ENCODE data around the gene RNF41. TPM values are rescaled to one million over a fixed set of nuclear protein-coding genes. Genes with fewer than 3 reads are reported as not detected.
"Not testable (repeated sequence)": the region's sequence is repeated elsewhere in the genome, so short reads cannot be mapped to it uniquely, and the experiment has no call there.

Gene RNF41
- polyA plus RNA-seq (2013, experiment 1 of 4), result 44.9 TPM
- 52.1 TPM for polyA plus RNA-seq (2013, experiment 2 of 4)
- 42.8 TPM for polyA plus RNA-seq (2013, experiment 3 of 4)
- polyA plus RNA-seq (2013, experiment 4 of 4), result 44.9 TPM

- peaks cover 4% of the 10 kb centered on the region for H3K4me1 ChIP-seq (ENCODE audit: control insufficient read depth, insufficient read depth, low read length)
- no peaks in the 10 kb centered on the region for H3K9me3 ChIP-seq (ENCODE audit: control insufficient read depth, low read length)
- peak within 1 kb of the TSS; percentile 81 for H3K4me3 ChIP-seq (ENCODE audit: insufficient read depth, low read depth, low read length)
- 25 to 27% methylated on average over 42 of the region's 42 CpGs for WGBS, 2 experiments
- no peaks in the 10 kb centered on the region for H3K27me3 ChIP-seq (ENCODE audit: control insufficient read depth, insufficient read depth, low read length, poor library complexity, severe bottlenecking)
- H3K27ac ChIP-seq (ENCODE audit: insufficient read depth, low read depth, low read length, poor library complexity, severe bottlenecking), result peak within 1 kb of the TSS; percentile 92
- peaks cover 2% of the 10 kb centered on the region for H3K36me3 ChIP-seq (ENCODE audit: control insufficient read depth, insufficient read depth, low read length)
Observed at GRCh38 chr12:56221757-56222530, at the start of gene RNF41. RNF41 (minus strand) TSS chr12:56221922; CDS start chr12:56214047, 7,875 bp downstream.

- no peaks in the 10 kb centered on the region for H3K27me3 ChIP-seq (ENCODE audit: control insufficient read depth, insufficient read depth, low read length, poor library complexity, severe bottlenecking)
- H3K36me3 ChIP-seq (ENCODE audit: control insufficient read depth, insufficient read depth, low read length), result peaks cover 34% of the 10 kb centered on the region
- 25 to 53% methylated on average over 1 of the region's 1 CpG for WGBS, 2 experiments
- H3K4me3 ChIP-seq (ENCODE audit: insufficient read depth, low read depth, low read length), result no peak overlapping the region
- H3K27ac ChIP-seq (ENCODE audit: insufficient read depth, low read depth, low read length, poor library complexity, severe bottlenecking), result no peak overlapping the region
- H3K4me1 ChIP-seq (ENCODE audit: control insufficient read depth, insufficient read depth, low read length), result peaks cover 9% of the 10 kb centered on the region
- no peaks in the 10 kb centered on the region for H3K9me3 ChIP-seq (ENCODE audit: control insufficient read depth, low read length)
Observed at GRCh38 chr12:56271031-56271430, 49.3 kb upstream of the RNF41 start.

- H3K36me3 ChIP-seq (ENCODE audit: control insufficient read depth, insufficient read depth, low read length), result peaks cover 11% of the 10 kb centered on the region
- H3K27me3 ChIP-seq (ENCODE audit: control insufficient read depth, insufficient read depth, low read length, poor library complexity, severe bottlenecking), result no peaks in the 10 kb centered on the region
- H3K9me3 ChIP-seq (ENCODE audit: control insufficient read depth, low read length), result no peaks in the 10 kb centered on the region
- peak overlapping the region; percentile 93 for H3K27ac ChIP-seq (ENCODE audit: insufficient read depth, low read depth, low read length, poor library complexity, severe bottlenecking)
- WGBS, 2 experiments, result 23 to 25% methylated on average over 21 of the region's 21 CpGs
- H3K4me1 ChIP-seq (ENCODE audit: control insufficient read depth, insufficient read depth, low read length), result peaks cover 9% of the 10 kb centered on the region
- H3K4me3 ChIP-seq (ENCODE audit: insufficient read depth, low read depth, low read length), result peak overlapping the region; percentile 72
Observed at GRCh38 chr12:56267443-56268071, 45.8 kb upstream of the RNF41 start.

GRCh38 chr12:56266693-56267442 lies 45.1 kb upstream of the RNF41 start, which contains the start of gene COQ10A:
COQ10A (plus strand) TSS chr12:56266942; CDS start chr12:56267119, 177 bp downstream.
- Histone ChIP-seq H3K27me3 (ENCODE audit: control insufficient read depth, insufficient read depth, low read length, poor library complexity, severe bottlenecking) (no peaks in the 10 kb centered on the region), H3K4me3 (ENCODE audit: insufficient read depth, low read depth, low read length) (peak within 1 kb of the TSS; percentile 72), H3K36me3 (ENCODE audit: control insufficient read depth, insufficient read depth, low read length) (peaks cover 11% of the 10 kb centered on the region), H3K9me3 (ENCODE audit: control insufficient read depth, low read length) (no peaks in the 10 kb centered on the region), H3K4me1 (ENCODE audit: control insufficient read depth, insufficient read depth, low read length) (peaks cover 9% of the 10 kb centered on the region), H3K27ac (ENCODE audit: insufficient read depth, low read depth, low read length, poor library complexity, severe bottlenecking) (peak within 1 kb of the TSS; percentile 93)
- WGBS, 2 experiments, result 0 to 1% methylated on average over 68 of the region's 68 CpGs

- peak overlapping the region; percentile 72 for H3K4me3 ChIP-seq (ENCODE audit: insufficient read depth, low read depth, low read length)
- not testable (repeated sequence) for H3K27me3 ChIP-seq (ENCODE audit: control insufficient read depth, insufficient read depth, low read length, poor library complexity, severe bottlenecking); H3K9me3 ChIP-seq (ENCODE audit: control insufficient read depth, low read length); H3K4me1 ChIP-seq (ENCODE audit: control insufficient read depth, insufficient read depth, low read length)
- peaks cover 11% of the 10 kb centered on the region for H3K36me3 ChIP-seq (ENCODE audit: control insufficient read depth, insufficient read depth, low read length)
- H3K27ac ChIP-seq (ENCODE audit: insufficient read depth, low read depth, low read length, poor library complexity, severe bottlenecking), result peak overlapping the region; percentile 93
- 65 to 70% methylated on average over 13 to 14 of the region's 16 CpGs for WGBS, 2 experiments
Observed at GRCh38 chr12:56266068-56266692, 44.5 kb upstream of the RNF41 start.

- not testable (repeated sequence) for H3K9me3 ChIP-seq (ENCODE audit: control insufficient read depth, low read length); H3K4me3 ChIP-seq (ENCODE audit: insufficient read depth, low read depth, low read length); H3K36me3 ChIP-seq (ENCODE audit: control insufficient read depth, insufficient read depth, low read length); H3K27me3 ChIP-seq (ENCODE audit: control insufficient read depth, insufficient read depth, low read length, poor library complexity, severe bottlenecking); H3K27ac ChIP-seq (ENCODE audit: insufficient read depth, low read depth, low read length, poor library complexity, severe bottlenecking)
- WGBS, 2 experiments, result 89 to 92% methylated on average over 7 of the region's 7 CpGs
- H3K4me1 ChIP-seq (ENCODE audit: control insufficient read depth, insufficient read depth, low read length), result peaks cover 15% of the 10 kb centered on the region
Observed at GRCh38 chr12:56262955-56263354, 41.2 kb upstream of the RNF41 start.

- 93 to 96% methylated on average over 5 of the region's 5 CpGs for WGBS, 2 experiments
- H3K4me1 ChIP-seq (ENCODE audit: control insufficient read depth, insufficient read depth, low read length), result peaks cover 17% of the 10 kb centered on the region
Observed at GRCh38 chr12:56261503-56262232, 39.9 kb upstream of the RNF41 start.

GRCh38 chr12:56260921-56261320 lies 39.2 kb upstream of the RNF41 start:
- H3K4me1 ChIP-seq (ENCODE audit: control insufficient read depth, insufficient read depth, low read length), result peaks cover 18% of the 10 kb centered on the region
- no peaks in the 10 kb centered on the region for H3K27me3 ChIP-seq (ENCODE audit: control insufficient read depth, insufficient read depth, low read length, poor library complexity, severe bottlenecking)
- H3K9me3 ChIP-seq (ENCODE audit: control insufficient read depth, low read length), result no peaks in the 10 kb centered on the region
- 87 to 91% methylated on average over 3 of the region's 3 CpGs for WGBS, 2 experiments
- no peak overlapping the region for H3K27ac ChIP-seq (ENCODE audit: insufficient read depth, low read depth, low read length, poor library complexity, severe bottlenecking)
- H3K36me3 ChIP-seq (ENCODE audit: control insufficient read depth, insufficient read depth, low read length), result peaks cover 2% of the 10 kb centered on the region
- no peak overlapping the region for H3K4me3 ChIP-seq (ENCODE audit: insufficient read depth, low read depth, low read length)

More at GRCh38 chr12:56261503-56262232, 39.9 kb upstream of the RNF41 start:
- no peaks in the 10 kb centered on the region for H3K36me3 ChIP-seq (ENCODE audit: control insufficient read depth, insufficient read depth, low read length)
- H3K27me3 ChIP-seq (ENCODE audit: control insufficient read depth, insufficient read depth, low read length, poor library complexity, severe bottlenecking), result no peaks in the 10 kb centered on the region
- H3K27ac ChIP-seq (ENCODE audit: insufficient read depth, low read depth, low read length, poor library complexity, severe bottlenecking), result no peak overlapping the region
- no peak overlapping the region for H3K4me3 ChIP-seq (ENCODE audit: insufficient read depth, low read depth, low read length)
- no peaks in the 10 kb centered on the region for H3K9me3 ChIP-seq (ENCODE audit: control insufficient read depth, low read length)

GRCh38 chr12:56260380-56260779 lies 38.7 kb upstream of the RNF41 start:
- no peak overlapping the region for H3K4me3 ChIP-seq (ENCODE audit: insufficient read depth, low read depth, low read length)
- peaks cover 18% of the 10 kb centered on the region for H3K4me1 ChIP-seq (ENCODE audit: control insufficient read depth, insufficient read depth, low read length)
- no peaks in the 10 kb centered on the region for H3K27me3 ChIP-seq (ENCODE audit: control insufficient read depth, insufficient read depth, low read length, poor library complexity, severe bottlenecking)
- H3K36me3 ChIP-seq (ENCODE audit: control insufficient read depth, insufficient read depth, low read length), result peaks cover 8% of the 10 kb centered on the region
- WGBS, 2 experiments, result 88% methylated on average over 8 of the region's 8 CpGs
- no peak overlapping the region for H3K27ac ChIP-seq (ENCODE audit: insufficient read depth, low read depth, low read length, poor library complexity, severe bottlenecking)
- no peaks in the 10 kb centered on the region for H3K9me3 ChIP-seq (ENCODE audit: control insufficient read depth, low read length)

Data from ectodermal cell (in vitro differentiated cells).